ENCODE data around the gene MCUR1. TPM values are rescaled to one million over a fixed set of nuclear protein-coding genes. Genes with fewer than 3 reads are reported as not detected.
A peak's percentile ranks its signal among the peaks of the same experiment; 100 is the strongest.

The MCUR1 gene
- total RNA-seq, 6 experiments from 2014 or later = 17.5 to 25.5 (median 22.4) TPM

DNA sequence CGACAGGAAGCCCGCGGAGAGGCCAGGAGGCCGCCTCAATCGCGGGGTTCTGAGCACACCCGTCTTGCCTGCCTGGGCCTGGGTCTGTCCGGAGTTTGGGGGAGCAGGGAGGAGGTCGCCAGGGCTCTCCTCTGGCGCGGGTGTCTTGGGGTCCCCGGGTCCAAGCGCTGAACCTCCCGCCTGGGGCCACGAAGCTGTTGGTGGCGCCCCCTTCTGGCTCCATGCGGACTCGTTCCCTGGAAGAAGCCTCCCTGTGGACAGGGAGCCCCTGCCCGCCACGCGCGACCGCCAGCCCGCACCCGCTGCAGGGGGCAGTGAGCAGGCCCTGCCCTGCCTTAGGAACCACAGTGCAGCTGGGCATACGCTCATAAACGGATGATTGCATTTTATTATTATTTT, 44.7 kb downstream of the MCUR1 start:
- no peak for DNase-seq
- Mint-ChIP-seq H3K36me3 (ENCODE audit: low read depth) (no peaks in the 10 kb centered on the region), H3K4me3 (no peak overlapping the region), H3K27ac (no peak overlapping the region), H3K4me1 (ENCODE audit: low read depth) (peaks cover 25% of the 10 kb centered on the region), H3K9me3 (no peaks in the 10 kb centered on the region), H3K27me3 (ENCODE audit: insufficient read depth) (no peaks in the 10 kb centered on the region; the same call in none of the 2 replicates)
- TF ChIP-seq, protein P1, sequence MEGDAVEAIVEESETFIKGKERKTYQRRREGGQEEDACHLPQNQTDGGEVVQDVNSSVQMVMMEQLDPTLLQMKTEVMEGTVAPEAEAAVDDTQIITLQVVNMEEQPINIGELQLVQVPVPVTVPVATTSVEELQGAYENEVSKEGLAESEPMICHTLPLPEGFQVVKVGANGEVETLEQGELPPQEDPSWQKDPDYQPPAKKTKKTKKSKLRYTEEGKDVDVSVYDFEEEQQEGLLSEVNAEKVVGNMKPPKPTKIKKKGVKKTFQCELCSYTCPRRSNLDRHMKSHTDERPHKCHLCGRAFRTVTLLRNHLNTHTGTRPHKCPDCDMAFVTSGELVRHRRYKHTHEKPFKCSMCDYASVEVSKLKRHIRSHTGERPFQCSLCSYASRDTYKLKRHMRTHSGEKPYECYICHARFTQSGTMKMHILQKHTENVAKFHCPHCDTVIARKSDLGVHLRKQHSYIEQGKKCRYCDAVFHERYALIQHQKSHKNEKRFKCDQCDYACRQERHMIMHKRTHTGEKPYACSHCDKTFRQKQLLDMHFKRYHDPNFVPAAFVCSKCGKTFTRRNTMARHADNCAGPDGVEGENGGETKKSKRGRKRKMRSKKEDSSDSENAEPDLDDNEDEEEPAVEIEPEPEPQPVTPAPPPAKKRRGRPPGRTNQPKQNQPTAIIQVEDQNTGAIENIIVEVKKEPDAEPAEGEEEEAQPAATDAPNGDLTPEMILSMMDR (IDR thresholded peaks at IDR 0.05) = peak; percentile 60

DNA sequence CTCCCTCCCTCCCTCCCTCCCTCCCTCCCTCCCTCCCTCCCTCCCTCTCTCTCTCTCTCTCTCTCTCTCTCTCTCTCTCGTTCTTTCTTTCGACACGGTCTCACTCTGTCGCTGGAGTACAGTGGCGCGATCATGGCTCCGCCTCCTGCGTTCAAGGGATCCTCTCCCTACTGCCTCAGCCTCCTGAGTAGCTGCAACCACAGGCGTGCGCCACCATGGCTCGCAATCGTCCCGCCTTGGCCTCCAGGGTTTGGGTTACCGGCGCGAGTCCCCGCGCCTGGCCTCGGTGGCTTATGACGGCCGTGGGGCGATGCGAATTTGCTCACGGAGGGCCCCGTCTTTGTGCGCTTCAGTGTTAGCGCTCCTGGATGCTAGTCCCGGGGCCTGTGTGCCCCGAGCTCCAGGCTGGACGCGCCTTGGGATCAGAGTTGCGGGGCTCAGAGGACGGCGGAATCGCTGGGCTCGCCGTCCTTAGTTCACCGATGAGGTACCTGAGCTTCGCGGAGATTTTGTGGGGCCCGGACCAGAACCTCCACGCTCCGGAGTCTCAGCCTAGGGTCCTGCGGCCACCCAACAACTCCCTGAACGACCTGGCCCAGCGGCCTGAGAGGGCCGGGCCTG, 45.2 kb downstream of the MCUR1 start:
- Mint-ChIP-seq H3K36me3 (ENCODE audit: low read depth) (no peaks in the 10 kb centered on the region), H3K27me3 (ENCODE audit: insufficient read depth) (no peaks in the 10 kb centered on the region; the same call in none of the 2 replicates), H3K4me1 (ENCODE audit: low read depth) (peaks cover 25% of the 10 kb centered on the region), H3K9me3 (no peaks in the 10 kb centered on the region), H3K27ac (no peak overlapping the region), H3K4me3 (no peak overlapping the region)
- DNase-seq = no peak
- TF ChIP-seq, protein P1 (IDR thresholded peaks at IDR 0.05) = no peak

DNA sequence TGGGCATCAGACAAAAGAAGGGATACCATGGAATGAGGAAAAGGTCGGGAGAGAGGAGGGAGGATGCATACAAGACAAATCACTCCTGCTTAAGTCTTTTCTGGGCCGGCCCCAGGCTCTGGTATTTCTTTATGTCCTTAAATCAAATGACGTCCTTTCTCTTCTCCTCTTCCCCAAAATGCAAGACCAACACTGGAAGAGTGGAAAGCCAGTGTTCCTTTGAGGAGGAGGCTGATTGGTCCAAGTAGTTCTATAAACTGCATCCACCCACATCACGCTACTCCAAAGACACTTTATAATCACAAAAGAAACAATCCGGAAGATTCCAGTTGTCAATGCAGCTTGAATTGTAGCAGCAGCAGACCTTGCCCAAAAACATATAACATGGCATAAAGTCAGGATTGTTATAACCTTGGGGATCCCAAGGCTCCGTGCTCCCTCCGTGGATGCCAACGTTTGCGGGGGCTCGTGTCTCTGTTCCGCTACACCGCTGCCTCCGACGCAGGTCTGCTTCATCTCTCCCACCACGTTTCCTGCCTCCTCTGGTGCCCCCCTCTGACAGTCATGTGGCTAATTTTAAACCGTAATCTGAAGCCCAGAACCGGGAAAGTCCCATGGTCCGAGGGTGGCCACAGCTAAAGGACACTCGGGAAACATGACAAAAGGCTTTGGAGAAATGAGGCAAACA, 47.1 kb downstream of the MCUR1 start:
- peak; percentile 36 for DNase-seq
- Mint-ChIP-seq H3K36me3 (ENCODE audit: low read depth) (no peaks in the 10 kb centered on the region), H3K4me3 (peak overlapping the region; percentile 80), H3K4me1 (ENCODE audit: low read depth) (peaks cover 34% of the 10 kb centered on the region), H3K9me3 (no peaks in the 10 kb centered on the region), H3K27ac (peak overlapping the region; percentile 77), H3K27me3 (ENCODE audit: insufficient read depth) (no peaks in the 10 kb centered on the region; the same call in 1 of the 2 replicates)
- TF ChIP-seq, protein P1 (IDR thresholded peaks at IDR 0.05) = no peak; the same call in 1 of the 2 replicates

DNA sequence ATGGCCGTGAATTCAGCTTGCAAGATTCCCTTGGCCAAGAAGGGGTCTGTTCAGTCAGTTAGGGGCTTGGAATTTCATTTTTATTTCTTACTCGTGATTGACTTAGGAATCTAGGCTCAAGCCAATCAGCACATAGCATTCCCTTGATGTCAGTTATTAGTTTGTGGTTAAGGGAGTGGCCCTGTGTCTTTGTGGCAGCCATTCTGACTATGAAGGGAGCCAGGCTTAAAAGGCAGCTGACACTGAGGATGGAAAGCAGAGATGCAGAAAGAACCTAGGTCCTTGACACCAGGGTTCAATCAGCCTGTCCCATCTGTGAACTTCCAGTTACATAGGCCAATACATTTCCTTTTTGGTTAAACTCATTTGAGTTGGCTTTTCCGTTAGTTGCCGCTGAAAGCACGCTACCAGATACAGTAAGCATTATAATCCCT, 48.1 kb downstream of the MCUR1 start:
- peak overlapping the region; percentile 58 for H3K27ac Mint-ChIP-seq
- no peaks in the 10 kb centered on the region for H3K9me3 Mint-ChIP-seq
- TF ChIP-seq, protein P1 (IDR thresholded peaks at IDR 0.05) = no peak
- no peaks in the 10 kb centered on the region for H3K36me3 Mint-ChIP-seq (ENCODE audit: low read depth)
- peak overlapping the region; percentile 50 for H3K4me3 Mint-ChIP-seq
- no peaks in the 10 kb centered on the region; the same call in 1 of the 2 replicates for H3K27me3 Mint-ChIP-seq (ENCODE audit: insufficient read depth)
- peaks cover 41% of the 10 kb centered on the region for H3K4me1 Mint-ChIP-seq (ENCODE audit: low read depth)
- DNase-seq = peak; percentile 55

DNA sequence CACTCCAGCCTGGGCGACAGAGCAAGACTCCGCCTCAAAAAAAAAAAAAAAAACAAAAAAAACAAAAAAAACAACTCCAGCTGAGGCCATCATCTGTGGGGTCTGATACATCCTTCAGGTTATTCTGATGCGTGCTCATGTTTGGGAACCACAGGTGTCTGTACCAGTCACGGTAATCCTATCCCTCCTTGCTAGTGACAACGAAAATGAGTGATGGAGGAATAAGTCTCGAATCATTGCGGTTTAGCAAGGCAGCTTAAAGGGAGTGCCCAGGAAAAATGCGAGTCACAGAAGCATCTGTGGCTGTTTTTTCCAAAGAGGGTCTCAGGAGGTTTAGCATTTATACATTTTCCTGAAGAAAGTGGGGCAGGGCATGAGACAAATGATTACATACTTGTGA, 48.8 kb downstream of the MCUR1 start:
- Mint-ChIP-seq H3K27ac (peak overlapping the region; percentile 58), H3K36me3 (ENCODE audit: low read depth) (no peaks in the 10 kb centered on the region), H3K4me1 (ENCODE audit: low read depth) (peaks cover 43% of the 10 kb centered on the region), H3K4me3 (peak overlapping the region; percentile 7; the same call in 1 of the 2 replicates), H3K9me3 (no peaks in the 10 kb centered on the region), H3K27me3 (ENCODE audit: insufficient read depth) (no peaks in the 10 kb centered on the region; the same call in 1 of the 2 replicates)
- peak; percentile 11 for DNase-seq
- TF ChIP-seq, protein P1 (IDR thresholded peaks at IDR 0.05) = no peak

Measured in HFFc6 (cell line).